ENCODE results near the gene DSG1.
"Not testable (repeated sequence)": the region's sequence is repeated elsewhere in the genome, so short reads cannot be mapped to it uniquely, and the experiment has no call there.

The DSG1 gene

GRCh38 chr18:31353336-31353735 is 35.4 kb downstream of the DSG1 start:
- DNase-seq (ENCODE audit: low spot score) = not testable (repeated sequence)

- no peak for DNase-seq (ENCODE audit: low spot score)
Measured at GRCh38 chr18:31354990-31355389, 37.0 kb downstream of the DSG1 start.

GRCh38 chr18:31356025-31356424 is 38.1 kb downstream of the DSG1 start:
- DNase-seq (ENCODE audit: low spot score) = no peak

GRCh38 chr18:31364190-31364589 is 46.2 kb downstream of the DSG1 start:
- DNase-seq (ENCODE audit: low spot score) = no peak

- DNase-seq (ENCODE audit: low spot score) = no peak
Measured at GRCh38 chr18:31369478-31369877, 51.5 kb downstream of the DSG1 start.

GRCh38 chr18:31371989-31372388 is 54.0 kb downstream of the DSG1 start:
- DNase-seq (ENCODE audit: low spot score) = no peak

GRCh38 chr18:31373641-31374040 is 55.7 kb downstream of the DSG1 start:
- no peak for DNase-seq (ENCODE audit: low spot score)

- DNase-seq (ENCODE audit: low spot score) = no peak
Measured at GRCh38 chr18:31376477-31376876, 58.5 kb downstream of the DSG1 start, which contains the start of gene DSG4. Gene DSG4, plus strand, starts transcription at chr18:31376777. Its CDS starts 135 bp downstream, at chr18:31376912.

- DNase-seq (ENCODE audit: low spot score) = no peak
Measured at GRCh38 chr18:31380912-31381311, 63.0 kb downstream of the DSG1 start.

GRCh38 chr18:31382107-31382506 is 64.1 kb downstream of the DSG1 start:
- no peak for DNase-seq (ENCODE audit: low spot score)

- DNase-seq (ENCODE audit: low spot score) = no peak
Measured at GRCh38 chr18:31386741-31387140, 68.8 kb downstream of the DSG1 start.

- no peak for DNase-seq (ENCODE audit: low spot score)
Measured at GRCh38 chr18:31393286-31393685, 75.3 kb downstream of the DSG1 start.

GRCh38 chr18:31396796-31397612 is 79.0 kb downstream of the DSG1 start:
- DNase-seq (ENCODE audit: low spot score) = no peak

GRCh38 chr18:31398191-31398590 is 80.2 kb downstream of the DSG1 start:
- no peak for DNase-seq (ENCODE audit: low spot score)

GRCh38 chr18:31399306-31400032 is 81.5 kb downstream of the DSG1 start:
- no peak for DNase-seq (ENCODE audit: low spot score)

- DNase-seq (ENCODE audit: low spot score) = no peak
Measured at GRCh38 chr18:31401156-31402025, 83.4 kb downstream of the DSG1 start.

GRCh38 chr18:31402026-31402373 is 84.0 kb downstream of the DSG1 start:
- no peak for DNase-seq (ENCODE audit: low spot score)

GRCh38 chr18:31403409-31403808 is 85.4 kb downstream of the DSG1 start:
- DNase-seq (ENCODE audit: low spot score) = no peak
